Lung (tissue), 12 donors: Measurements from ENCODE around the gene STMN1. TPM values are rescaled to one million over a fixed set of nuclear protein-coding genes. Genes with fewer than 3 reads are reported as not detected.

Source experiments
- ATAC-seq: fragments of 200-7000 bp; cut with Tn5 transposase; one replicate; pipeline ENCODE4 v1.9.1; 2020; ENCODE audit warnings: moderate number of reproducible peaks; ENCODE audit not compliant: insufficient read depth, low FRiP score
- DNase-seq, 3 donors: peaks; one replicate each; pipeline ENCODE4 v3.0.0-alpha.2; 2013 to 2017
- H3K27ac ChIP-seq, 2 donors: one replicate each; pipeline ENCODE4 v1.5.1; 2013; ENCODE audit warnings: mild to moderate bottlenecking in 2 of 2, moderate library complexity in 2 of 2, control low read depth in 1 of 2, inconsistent platforms in 1 of 2, low read depth in 1 of 2, low read length in 1 of 2
- H3K27me3 ChIP-seq, 3 donors: one replicate each; pipeline ENCODE4 v1.5.1; 2013; ENCODE audit warnings: low read length in 2 of 3; ENCODE audit not compliant: control insufficient read depth in 3 of 3, insufficient read depth in 3 of 3
- H3K36me3 ChIP-seq, 4 donors: one replicate each; pipeline ENCODE4 v1.5.1; 2013; ENCODE audit warnings: low read length in 4 of 4, mild to moderate bottlenecking in 1 of 4, moderate library complexity in 1 of 4; ENCODE audit not compliant: control insufficient read depth in 4 of 4, insufficient read depth in 4 of 4
- H3K4me1 ChIP-seq, 5 donors: one replicate each; pipeline ENCODE4 v1.5.1; 2013; ENCODE audit warnings: low read length in 5 of 5, mild to moderate bottlenecking in 2 of 5, moderate library complexity in 1 of 5; ENCODE audit not compliant: control insufficient read depth in 5 of 5, insufficient read depth in 5 of 5
- H3K4me3 ChIP-seq: one replicate; pipeline ENCODE4 v1.5.1; 2013; ENCODE audit warnings: mild to moderate bottlenecking, control low read depth, moderate library complexity
- H3K9ac ChIP-seq, 2 donors: one replicate each; pipeline ENCODE4 v1.5.1; 2013; ENCODE audit warnings: low read length in 2 of 2, control low read depth in 1 of 2; ENCODE audit not compliant: insufficient read depth in 1 of 2
- H3K9me3 ChIP-seq, 4 donors: one replicate each; pipeline ENCODE4 v1.5.1; 2013; ENCODE audit warnings: low read length in 3 of 4, mild to moderate bottlenecking in 1 of 4, moderate library complexity in 1 of 4; ENCODE audit not compliant: control insufficient read depth in 4 of 4, insufficient read depth in 3 of 4
- CTCF ChIP-seq: IDR thresholded peaks from 2 replicates; pipeline ENCODE4 v1.5.1; 2012; ENCODE audit warnings: mild to moderate bottlenecking; ENCODE audit errors: control extremely low read depth, extremely low read depth
- WGBS, 2 donors: extraction: QIAGEN DNeasy Blood & Tissue Kit; methylation state at CpG; one replicate each; pipeline ENCODE4 v1.1.7; 2013; 5-methylcytosine and 5-hydroxymethylcytosine counted together
- polyA plus RNA-seq, 2 donors: library from polyadenylated mRNA; stranded (reverse); fragments of 200-250 nt; gene quantifications; one replicate each; pipeline ENCODE4 v1.2.1, GENCODE V29; 2013
- total RNA-seq, 2 donors: library from RNA; depleted of rRNA in 1 of 2; stranded (reverse); fragments of >200 nt in 1 of 2; gene quantifications; one replicate each; pipeline ENCODE4 v1.2.1, GENCODE V29; 2014 to 2021
- donor health status: control.
- donor health status: control.
- donor health status: Bipolar disorder and iron deficiency.
- donor health status: healthy.
- donor health status: DM: yes; HTN: yes; CAD: no.

The STMN1 gene
- total and polyA plus RNA-seq, 4 donors = 18.5 to 118 (median 51.3) TPM

- no peak for TF ChIP-seq CTCF
- ATAC-seq (no peak), DNase-seq (peak; percentile 90 to 96 (median 94))
- WGBS, 2 donors = 75 to 76% methylated on average over 4 of the region's 4 CpGs
- H3K4me1 ChIP-seq = peaks cover 0 to 13% (median 6%) of the 10 kb centered on the region in 5 donors
- H3K9me3 ChIP-seq = no peaks in the 10 kb centered on the region
- H3K27me3 ChIP-seq = no peaks in the 10 kb centered on the region
- H3K27ac ChIP-seq = no peak overlapping the region
- no peak overlapping the region for H3K4me3 ChIP-seq
- H3K36me3 ChIP-seq = peaks cover 0 to 2% (median 0%) of the 10 kb centered on the region in 4 donors
- no peak overlapping the region for H3K9ac ChIP-seq
Measured at GRCh38 chr1:25952841-25953401, 46.7 kb upstream of the STMN1 start.

GRCh38 chr1:25948641-25949040 is 42.4 kb upstream of the STMN1 start:
- H3K9me3 ChIP-seq = peaks cover 0 to 6% (median 0%) of the 10 kb centered on the region in 4 donors
- WGBS, 2 donors = 87 to 91% methylated on average over 4 of the region's 4 CpGs
- peaks cover 0 to 13% (median 6%) of the 10 kb centered on the region in 5 donors for H3K4me1 ChIP-seq
- H3K36me3 ChIP-seq = no peaks in the 10 kb centered on the region
- DNase-seq (no peak), ATAC-seq (no peak)
- no peak for TF ChIP-seq CTCF
- no peak overlapping the region for H3K9ac ChIP-seq
- H3K4me3 ChIP-seq = no peak overlapping the region
- no peak overlapping the region for H3K27ac ChIP-seq
- H3K27me3 ChIP-seq = no peaks in the 10 kb centered on the region

GRCh38 chr1:25947027-25947426 is 40.8 kb upstream of the STMN1 start:
- TF ChIP-seq CTCF = no peak
- Histone ChIP-seq H3K27me3 (no peaks in the 10 kb centered on the region), H3K36me3 (no peaks in the 10 kb centered on the region), H3K4me3 (no peak overlapping the region), H3K27ac (no peak overlapping the region), H3K9ac (no peak overlapping the region), H3K9me3 (peaks cover 0 to 12% (median 0%) of the 10 kb centered on the region in 4 donors), H3K4me1 (no peaks in the 10 kb centered on the region)
- no peak for ATAC-seq
- no peak for DNase-seq
- 90 to 95% methylated on average over 2 of the region's 2 CpGs for WGBS, 2 donors

- ATAC-seq (no peak), DNase-seq (no peak)
- WGBS, 2 donors = 85 to 93% methylated on average over 5 of the region's 5 CpGs
- Histone ChIP-seq H3K9me3 (peaks cover 0 to 12% (median 0%) of the 10 kb centered on the region in 4 donors), H3K4me1 (no peaks in the 10 kb centered on the region), H3K36me3 (no peaks in the 10 kb centered on the region), H3K27me3 (no peaks in the 10 kb centered on the region), H3K4me3 (no peak overlapping the region), H3K27ac (no peak overlapping the region), H3K9ac (no peak overlapping the region)
- TF ChIP-seq CTCF = no peak
Measured at GRCh38 chr1:25945761-25946160, 39.5 kb upstream of the STMN1 start.
